ENCODE measurements around the gene C17orf100. TPM values are rescaled to one million over a fixed set of nuclear protein-coding genes. Genes with fewer than 3 reads are reported as not detected.

C17orf100 gene
- total and polyA plus RNA-seq, 8 donors: 1.3 to 7.6 (median 5.6) TPM

DNA sequence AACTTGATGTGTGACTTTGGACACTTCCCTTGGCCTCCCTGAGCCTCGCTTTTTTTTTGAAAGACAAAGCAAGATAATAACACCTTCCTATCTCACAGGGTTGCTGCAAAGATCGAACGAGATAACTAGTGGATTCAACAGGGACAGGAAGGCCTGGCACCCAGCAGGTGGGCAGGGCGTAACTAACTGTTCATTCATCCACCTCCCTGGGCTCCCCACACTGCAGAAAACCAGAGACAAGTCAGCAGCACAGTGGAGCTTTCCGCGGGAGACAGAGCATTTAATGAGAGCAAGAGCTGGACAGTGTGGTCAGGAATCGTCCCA is 32.9 kb downstream of the C17orf100 start:
- Histone ChIP-seq H3K27me3 (peaks cover 0 to 31% of the 10 kb centered on the region in 2 donors), H3K36me3 (no peaks in the 10 kb centered on the region), H3K4me3 (no peak overlapping the region), H3K9me3 (no peaks in the 10 kb centered on the region), H3K27ac (no peak overlapping the region), H3K4me1 (no peaks in the 10 kb centered on the region)
- intact Hi-C loops (cut with DNase I): no loop called here
- TF ChIP-seq, protein P1, sequence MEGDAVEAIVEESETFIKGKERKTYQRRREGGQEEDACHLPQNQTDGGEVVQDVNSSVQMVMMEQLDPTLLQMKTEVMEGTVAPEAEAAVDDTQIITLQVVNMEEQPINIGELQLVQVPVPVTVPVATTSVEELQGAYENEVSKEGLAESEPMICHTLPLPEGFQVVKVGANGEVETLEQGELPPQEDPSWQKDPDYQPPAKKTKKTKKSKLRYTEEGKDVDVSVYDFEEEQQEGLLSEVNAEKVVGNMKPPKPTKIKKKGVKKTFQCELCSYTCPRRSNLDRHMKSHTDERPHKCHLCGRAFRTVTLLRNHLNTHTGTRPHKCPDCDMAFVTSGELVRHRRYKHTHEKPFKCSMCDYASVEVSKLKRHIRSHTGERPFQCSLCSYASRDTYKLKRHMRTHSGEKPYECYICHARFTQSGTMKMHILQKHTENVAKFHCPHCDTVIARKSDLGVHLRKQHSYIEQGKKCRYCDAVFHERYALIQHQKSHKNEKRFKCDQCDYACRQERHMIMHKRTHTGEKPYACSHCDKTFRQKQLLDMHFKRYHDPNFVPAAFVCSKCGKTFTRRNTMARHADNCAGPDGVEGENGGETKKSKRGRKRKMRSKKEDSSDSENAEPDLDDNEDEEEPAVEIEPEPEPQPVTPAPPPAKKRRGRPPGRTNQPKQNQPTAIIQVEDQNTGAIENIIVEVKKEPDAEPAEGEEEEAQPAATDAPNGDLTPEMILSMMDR (IDR thresholded peaks at IDR 0.05): no peak
- DNase-seq (no peak), ATAC-seq (no peak)

DNA sequence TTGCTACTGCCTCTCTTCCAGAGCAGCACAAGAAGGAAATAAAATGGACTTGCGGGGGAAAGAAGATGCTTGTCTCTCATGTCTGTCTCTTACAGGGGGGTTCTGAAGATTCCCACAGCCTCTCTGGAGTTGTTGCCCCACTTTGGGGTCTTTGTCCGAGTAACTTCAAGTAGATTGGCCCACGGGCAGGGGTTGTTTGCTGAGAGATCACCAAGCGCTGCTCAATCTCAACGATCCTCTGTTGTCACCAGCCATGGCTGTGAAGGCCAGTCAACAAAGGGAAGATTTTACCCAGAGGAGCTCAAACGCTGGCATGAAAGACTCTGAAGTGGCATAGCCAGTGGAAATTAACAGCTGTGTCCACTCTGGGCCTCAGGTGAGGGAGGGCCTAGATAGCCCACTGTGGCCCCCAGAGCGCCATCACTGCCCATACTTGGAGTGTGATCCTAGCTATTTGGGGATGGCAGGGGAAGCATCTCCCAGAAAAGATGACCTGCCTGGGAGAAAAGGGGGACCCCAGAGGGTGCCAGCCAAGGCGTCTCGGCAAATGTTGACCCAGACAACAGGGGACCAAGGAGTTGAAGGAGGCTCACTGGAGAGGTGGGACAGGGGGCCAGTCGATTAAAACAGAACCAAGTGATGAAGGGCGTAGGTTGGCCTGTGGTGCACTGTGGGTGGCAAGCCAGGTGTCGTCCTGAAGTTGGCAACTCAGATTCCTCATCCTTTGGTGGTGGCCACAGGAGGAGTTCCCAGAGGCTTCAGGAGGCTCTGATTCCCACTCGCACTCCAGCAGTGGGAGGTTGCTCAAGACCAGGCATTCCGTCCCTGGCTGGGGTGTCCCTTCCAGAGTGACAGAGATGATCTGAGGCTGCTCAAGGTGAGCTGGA is 33.6 kb downstream of the C17orf100 start:
- Histone ChIP-seq H3K27ac (no peak overlapping the region), H3K27me3 (peaks cover 0 to 27% of the 10 kb centered on the region in 2 donors), H3K36me3 (no peaks in the 10 kb centered on the region), H3K4me1 (no peaks in the 10 kb centered on the region), H3K9me3 (no peaks in the 10 kb centered on the region), H3K4me3 (no peak overlapping the region)
- TF ChIP-seq, protein P1 (IDR thresholded peaks at IDR 0.05): no peak
- intact Hi-C loops (cut with DNase I): no loop called here
- ATAC-seq (no peak), DNase-seq (no peak)

DNA sequence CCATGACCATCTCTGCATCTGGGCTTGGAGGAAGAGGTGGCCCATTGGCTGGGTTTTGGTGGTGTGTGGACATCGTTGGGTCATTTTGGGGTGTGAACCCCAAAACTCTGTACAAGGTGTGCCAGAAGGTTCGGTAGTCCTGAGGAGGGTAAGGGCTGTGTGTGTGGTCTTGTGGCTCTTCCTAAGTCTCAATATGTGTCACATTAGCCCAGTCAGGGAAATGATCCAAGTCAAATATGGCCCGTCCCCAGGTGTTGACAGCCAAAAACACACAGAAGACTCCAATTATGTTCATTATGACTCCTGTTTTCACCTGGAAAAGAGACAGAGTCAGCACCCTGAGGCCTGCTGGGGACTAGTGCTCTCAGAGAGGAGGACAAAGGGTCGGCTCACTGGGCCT is 34.5 kb downstream of the C17orf100 start:
- intact Hi-C loops (cut with DNase I): no loop called here
- ATAC-seq: no peak
- H3K4me1 ChIP-seq: no peaks in the 10 kb centered on the region

DNA sequence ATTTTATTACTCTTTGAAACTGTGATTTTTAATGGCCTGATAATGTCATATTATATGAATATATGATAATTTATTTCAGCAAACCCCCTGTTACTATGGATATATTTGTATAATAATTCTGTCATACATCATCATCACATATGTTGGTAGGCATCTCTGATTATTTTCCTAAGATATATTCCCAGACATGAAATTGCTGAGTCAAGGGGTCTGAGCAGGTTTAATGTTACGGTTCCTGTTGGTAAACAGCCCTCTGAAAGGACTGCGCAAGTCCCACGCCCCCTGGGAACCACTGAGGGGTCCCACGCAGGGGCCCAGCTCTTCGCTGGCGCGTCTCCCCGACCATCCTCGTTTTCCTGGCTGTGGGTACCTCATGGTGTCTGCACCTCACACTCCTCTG is 37.4 kb downstream of the C17orf100 start:
- no peaks in the 10 kb centered on the region for H3K9me3 ChIP-seq
- H3K4me3 ChIP-seq: no peak overlapping the region
- no peaks in the 10 kb centered on the region for H3K36me3 ChIP-seq
- H3K27me3 ChIP-seq: peaks cover 0 to 31% of the 10 kb centered on the region in 2 donors
- DNase-seq (no peak), ATAC-seq (no peak)
- TF ChIP-seq, protein P1 (IDR thresholded peaks at IDR 0.05): no peak
- H3K4me1 ChIP-seq: no peaks in the 10 kb centered on the region
- intact Hi-C loops (cut with DNase I): no loop called here
- H3K27ac ChIP-seq: no peak overlapping the region

More for the DNA sequence above, 34.5 kb downstream of the C17orf100 start:
- Histone ChIP-seq H3K9me3 (no peaks in the 10 kb centered on the region), H3K4me3 (no peak overlapping the region), H3K27me3 (peaks cover 0 to 27% of the 10 kb centered on the region in 2 donors), H3K36me3 (no peaks in the 10 kb centered on the region), H3K27ac (no peak overlapping the region)
- TF ChIP-seq, protein P1 (IDR thresholded peaks at IDR 0.05): no peak
- no peak for DNase-seq

DNA sequence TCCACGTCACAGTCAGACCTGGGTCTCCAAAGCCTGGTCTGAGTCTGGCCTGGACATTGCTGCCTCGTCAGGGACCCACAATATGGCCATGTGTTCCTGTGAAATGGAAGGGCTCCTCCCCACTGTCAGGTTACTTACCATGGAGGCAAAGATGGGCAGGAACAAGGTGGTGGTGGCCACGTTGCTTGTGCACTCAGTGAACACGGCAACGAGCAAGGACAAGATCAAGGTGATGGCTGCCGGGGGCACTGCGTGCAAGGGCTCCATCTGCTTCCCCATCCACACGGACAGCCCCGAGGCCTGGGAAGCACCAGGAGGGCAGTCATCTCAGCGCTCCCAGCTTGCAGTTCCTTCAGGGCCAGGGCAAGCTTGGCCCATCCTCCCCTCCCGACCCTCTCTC is 39.1 kb downstream of the C17orf100 start:
- no peaks in the 10 kb centered on the region for H3K9me3 ChIP-seq
- peaks cover 0 to 40% of the 10 kb centered on the region in 2 donors for H3K27me3 ChIP-seq
- H3K36me3 ChIP-seq: no peaks in the 10 kb centered on the region
- no peaks in the 10 kb centered on the region for H3K4me1 ChIP-seq
- intact Hi-C loops (cut with DNase I): no loop called here
- H3K4me3 ChIP-seq: no peak overlapping the region
- ATAC-seq: no peak
- TF ChIP-seq, protein P1 (IDR thresholded peaks at IDR 0.05): no peak
- H3K27ac ChIP-seq: no peak overlapping the region
- no peak for DNase-seq
